Skeletal muscle satellite cell (primary cell): ENCODE results near the gene CACNB2.

Experiments
- H3K27me3 ChIP-seq: 2 replicates; pipeline ENCODE4 v1.7.0; 2013; ENCODE audit warnings: low read length; ENCODE audit not compliant: control insufficient read depth, insufficient read depth
- H3K36me3 ChIP-seq: 2 replicates; pipeline ENCODE4 v1.7.0; 2013; ENCODE audit warnings: mild to moderate bottlenecking, control low read depth, low read length; ENCODE audit not compliant: insufficient read depth
- H3K4me1 ChIP-seq: 2 replicates; pipeline ENCODE4 v1.7.0; 2013; ENCODE audit warnings: low read length; ENCODE audit not compliant: control insufficient read depth, insufficient read depth
- H3K4me2 ChIP-seq: 2 replicates; pipeline ENCODE4 v1.7.0; 2013; ENCODE audit warnings: mild to moderate bottlenecking, low read length
- H3K4me3 ChIP-seq: 2 replicates; pipeline ENCODE4 v1.7.0; 2013; ENCODE audit warnings: low read length
- H3K9ac ChIP-seq: 2 replicates; pipeline ENCODE4 v1.7.0; 2013; ENCODE audit warnings: mild to moderate bottlenecking, low read depth, low read length, moderate library complexity
- H3K9me3 ChIP-seq: replicated peaks from 2 replicates; pipeline ENCODE4 v1.7.0; 2013; ENCODE audit warnings: mild to moderate bottlenecking, control low read depth, low read length

Gene CACNB2

DNA sequence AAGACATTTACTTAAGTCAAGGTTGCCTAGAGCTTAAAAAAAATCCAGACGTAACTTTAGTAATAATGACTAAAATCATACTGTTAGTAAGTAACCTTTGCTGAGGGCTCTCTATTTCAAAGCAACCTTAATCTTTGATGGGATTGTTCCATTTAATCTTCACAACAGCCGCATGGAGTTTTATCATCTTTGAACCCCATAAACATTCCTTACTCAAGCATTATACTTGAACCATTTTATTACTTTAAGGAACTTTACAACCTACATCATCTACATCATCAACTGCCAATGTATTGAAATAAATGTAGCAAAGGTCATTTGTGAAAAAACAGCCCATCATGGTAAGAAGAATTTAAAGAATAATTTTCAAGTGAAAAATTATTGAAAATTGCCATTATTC, 22.9 kb upstream of the CACNB2 start:
- no peaks in the 10 kb centered on the region for H3K36me3 ChIP-seq
- H3K4me1 ChIP-seq: no peaks in the 10 kb centered on the region
- no peak overlapping the region for H3K4me2 ChIP-seq
- no peak overlapping the region for H3K4me3 ChIP-seq
- no peak overlapping the region for H3K9ac ChIP-seq
- H3K27me3 ChIP-seq: no peaks in the 10 kb centered on the region
- H3K9me3 ChIP-seq: no peaks in the 10 kb centered on the region

DNA sequence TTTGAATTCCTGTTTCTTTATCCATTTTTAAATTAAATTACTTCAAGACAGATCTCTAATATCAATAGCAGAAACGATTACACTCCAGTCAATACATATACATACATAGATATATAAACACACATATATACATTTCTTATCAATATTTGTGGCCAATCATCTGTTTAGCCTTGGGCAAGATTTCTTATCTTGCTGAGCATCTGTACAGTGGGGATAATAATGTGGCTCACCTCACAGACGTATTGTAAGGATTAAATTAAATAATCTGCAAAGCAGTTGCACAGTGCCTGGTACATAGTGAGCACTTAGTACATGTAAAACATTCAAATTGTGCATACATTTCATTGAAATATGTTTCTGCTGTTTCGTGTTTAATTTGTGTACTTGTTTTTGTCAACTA, 17.5 kb upstream of the CACNB2 start:
- no peaks in the 10 kb centered on the region for H3K4me1 ChIP-seq
- H3K36me3 ChIP-seq: no peaks in the 10 kb centered on the region
- no peak overlapping the region for H3K4me3 ChIP-seq
- no peaks in the 10 kb centered on the region for H3K27me3 ChIP-seq
- H3K9ac ChIP-seq: no peak overlapping the region
- no peak overlapping the region for H3K4me2 ChIP-seq
- no peaks in the 10 kb centered on the region for H3K9me3 ChIP-seq

DNA sequence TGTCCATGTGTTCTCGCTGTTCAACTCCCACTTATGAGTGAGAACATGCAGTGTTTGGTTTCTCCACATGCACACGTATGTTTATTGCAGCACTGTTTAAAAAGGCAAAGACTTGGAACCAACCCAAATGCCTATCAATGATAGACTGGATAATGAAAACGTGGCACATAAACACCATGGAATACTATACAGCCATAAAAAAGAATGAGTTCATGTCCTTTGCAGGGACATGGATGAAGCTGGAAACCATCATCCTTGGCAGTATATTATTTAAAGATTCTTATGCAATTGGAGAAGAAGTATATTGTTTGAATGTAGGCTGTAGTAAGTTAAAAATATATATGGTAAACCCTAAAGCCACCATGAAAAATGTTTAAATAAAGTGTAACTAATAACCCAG, 7.2 kb upstream of the CACNB2 start:
- Histone ChIP-seq H3K9ac (no peak overlapping the region), H3K4me1 (no peaks in the 10 kb centered on the region), H3K9me3 (no peaks in the 10 kb centered on the region), H3K4me2 (no peak overlapping the region), H3K36me3 (no peaks in the 10 kb centered on the region), H3K4me3 (no peak overlapping the region), H3K27me3 (peaks cover 8% of the 10 kb centered on the region)

DNA sequence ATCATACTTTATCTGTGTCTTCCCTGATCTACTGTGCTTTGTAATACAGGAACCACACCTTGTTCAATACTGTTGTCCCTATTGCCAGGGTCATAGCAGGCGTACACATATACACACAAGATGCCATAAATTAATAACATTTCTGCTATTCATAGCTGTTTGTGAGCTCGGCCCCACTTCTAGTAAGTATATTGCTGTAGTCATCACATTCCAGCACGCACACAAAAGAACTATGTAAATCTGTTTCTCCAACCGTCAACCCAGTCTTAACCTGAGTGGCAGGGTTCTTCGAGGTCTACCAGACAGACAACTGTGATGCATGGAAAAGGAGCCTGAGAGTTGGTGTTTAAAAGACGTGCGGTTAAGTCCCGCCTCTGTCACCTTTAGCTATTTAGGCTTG, 5.7 kb upstream of the CACNB2 start:
- Histone ChIP-seq H3K27me3 (peaks cover 8% of the 10 kb centered on the region), H3K4me3 (no peak overlapping the region), H3K36me3 (no peaks in the 10 kb centered on the region), H3K4me1 (no peaks in the 10 kb centered on the region), H3K9me3 (no peaks in the 10 kb centered on the region), H3K9ac (no peak overlapping the region), H3K4me2 (no peak overlapping the region)

DNA sequence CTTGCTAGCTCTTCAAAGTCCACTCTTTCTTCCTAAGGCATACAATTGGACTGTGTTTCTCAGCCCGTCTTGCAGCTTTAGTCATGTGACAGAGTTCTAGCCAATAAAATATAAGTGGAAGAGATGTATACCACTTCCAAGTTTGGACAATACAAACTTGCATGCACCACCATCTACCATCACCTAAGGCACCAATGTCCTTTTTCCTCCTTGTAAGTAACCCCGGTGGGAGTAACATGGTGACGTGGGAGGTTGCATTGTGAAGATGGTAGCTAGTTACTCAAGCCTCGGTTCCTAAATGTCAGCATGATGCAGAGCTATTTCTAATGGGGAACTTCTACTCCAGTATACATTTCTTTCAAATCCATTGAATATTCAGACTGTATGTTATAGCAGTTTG, 5.3 kb upstream of the CACNB2 start:
- Histone ChIP-seq H3K36me3 (no peaks in the 10 kb centered on the region), H3K27me3 (peaks cover 12% of the 10 kb centered on the region), H3K9ac (no peak overlapping the region), H3K4me1 (peaks cover 3% of the 10 kb centered on the region), H3K9me3 (no peaks in the 10 kb centered on the region), H3K4me2 (no peak overlapping the region), H3K4me3 (no peak overlapping the region)

DNA sequence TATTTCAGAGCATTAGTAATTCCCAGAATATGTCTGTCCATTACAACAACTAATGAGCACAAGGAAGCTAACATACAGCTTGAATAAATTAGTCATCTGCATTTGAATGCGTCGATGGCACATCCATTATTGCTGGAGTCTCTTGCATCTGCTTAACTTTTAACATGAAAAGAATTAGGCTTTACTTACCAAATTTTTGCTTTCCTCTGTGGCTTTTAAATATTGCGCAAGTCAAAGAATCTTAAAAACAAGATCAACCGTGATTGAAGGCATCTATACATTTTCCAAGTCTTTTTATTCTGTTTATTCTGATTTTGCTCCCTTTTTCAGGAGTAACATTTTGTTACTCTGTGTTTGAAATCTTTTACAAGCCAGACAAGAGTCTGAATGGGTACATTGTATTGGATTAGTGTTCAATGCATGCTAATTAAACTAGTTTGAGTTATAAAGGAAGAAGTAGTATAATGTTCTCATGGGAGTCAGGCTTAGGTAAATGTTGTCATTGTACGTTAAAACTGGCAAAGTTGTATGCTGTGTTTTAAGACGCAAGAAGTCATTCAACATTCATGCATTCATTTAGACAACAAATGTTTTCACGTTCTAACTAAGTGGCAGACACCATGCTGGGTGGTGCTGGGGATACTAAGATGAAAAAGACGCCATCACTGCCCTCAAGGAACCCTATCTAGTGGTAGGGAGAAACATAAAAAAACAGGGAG, 4.0 kb upstream of the CACNB2 start:
- Histone ChIP-seq H3K4me2 (no peak overlapping the region), H3K4me3 (no peak overlapping the region)

DNA sequence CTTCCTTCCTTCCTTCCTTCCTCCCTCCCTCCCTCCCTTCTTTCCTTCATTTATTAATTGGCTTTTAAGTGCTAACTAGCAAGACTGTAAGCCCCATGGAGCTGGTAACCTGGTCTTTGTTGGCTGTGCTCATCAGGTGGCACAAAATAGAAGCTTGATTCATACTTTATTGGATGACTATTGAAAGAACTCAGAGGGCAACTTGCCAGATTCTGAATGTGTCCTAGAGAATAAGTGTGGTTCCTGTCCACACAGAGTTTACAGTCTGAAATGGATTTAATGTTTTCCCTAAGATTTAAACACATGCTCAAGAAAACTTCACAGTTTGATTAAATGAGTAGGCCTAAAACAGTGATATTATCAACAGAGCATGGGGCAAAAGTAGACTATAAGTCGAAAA, 3.1 kb upstream of the CACNB2 start:
- no peaks in the 10 kb centered on the region for H3K9me3 ChIP-seq
- peaks cover 31% of the 10 kb centered on the region for H3K27me3 ChIP-seq
- H3K4me2 ChIP-seq: no peak overlapping the region
- H3K9ac ChIP-seq: no peak overlapping the region
- no peaks in the 10 kb centered on the region for H3K36me3 ChIP-seq
- H3K4me1 ChIP-seq: peaks cover 5% of the 10 kb centered on the region
- H3K4me3 ChIP-seq: no peak overlapping the region

More for the DNA sequence above, 4.0 kb upstream of the CACNB2 start:
- no peaks in the 10 kb centered on the region for H3K9me3 ChIP-seq
- no peaks in the 10 kb centered on the region for H3K36me3 ChIP-seq
- H3K9ac ChIP-seq: no peak overlapping the region
- peaks cover 5% of the 10 kb centered on the region for H3K4me1 ChIP-seq
- peaks cover 22% of the 10 kb centered on the region for H3K27me3 ChIP-seq

DNA sequence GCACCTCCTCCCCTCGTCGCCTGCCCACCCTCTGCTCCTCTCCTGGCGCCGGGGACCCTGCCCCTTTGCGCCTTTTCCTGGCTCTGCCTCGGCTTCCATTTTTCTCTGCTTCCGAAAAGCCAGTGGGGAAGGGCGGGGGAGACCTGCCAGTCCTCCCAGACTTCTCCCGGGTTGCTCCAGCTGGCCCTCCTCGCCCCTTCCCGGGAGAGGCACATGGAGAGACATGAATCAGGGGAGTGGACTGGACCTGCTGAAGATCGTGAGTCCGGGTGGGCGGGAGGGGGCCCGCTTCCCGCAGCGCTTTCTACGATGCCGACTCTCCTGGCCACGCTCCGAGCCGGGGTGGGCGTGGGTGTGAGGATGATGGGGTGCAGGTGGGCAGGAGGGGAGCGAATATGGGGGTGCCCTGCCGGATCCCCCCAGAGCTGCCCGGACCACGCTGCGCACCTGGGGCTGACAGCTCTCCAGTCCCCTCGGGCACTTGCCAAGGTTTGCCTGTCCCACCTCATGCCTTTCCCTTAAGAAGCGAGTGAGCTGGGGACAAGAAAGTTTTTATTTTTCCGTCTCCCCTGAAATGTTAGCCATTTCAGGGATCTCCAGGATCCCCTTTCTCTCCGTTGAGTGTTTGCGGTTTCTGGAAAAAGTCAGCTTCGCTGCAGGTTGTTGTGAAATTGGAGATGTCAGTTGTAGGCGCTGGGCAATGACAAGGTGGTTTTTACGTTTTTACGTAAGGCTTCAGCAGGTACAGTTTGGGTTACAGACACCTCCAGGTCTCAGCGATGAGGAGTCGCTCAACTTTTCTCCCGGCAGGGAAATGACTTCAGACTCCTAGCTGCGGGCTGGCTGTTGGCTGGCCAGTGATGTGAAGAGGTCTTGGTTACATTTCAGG, 977 bp downstream of the CACNB2 start:
- H3K36me3 ChIP-seq: no peaks in the 10 kb centered on the region
- peaks cover 5% of the 10 kb centered on the region for H3K4me1 ChIP-seq
- H3K9me3 ChIP-seq: no peaks in the 10 kb centered on the region
- peak overlapping the region; percentile 70 for H3K4me3 ChIP-seq
- peak overlapping the region; percentile 44 for H3K9ac ChIP-seq
- H3K4me2 ChIP-seq: peak overlapping the region; percentile 90
- H3K27me3 ChIP-seq: peaks cover 52% of the 10 kb centered on the region

DNA sequence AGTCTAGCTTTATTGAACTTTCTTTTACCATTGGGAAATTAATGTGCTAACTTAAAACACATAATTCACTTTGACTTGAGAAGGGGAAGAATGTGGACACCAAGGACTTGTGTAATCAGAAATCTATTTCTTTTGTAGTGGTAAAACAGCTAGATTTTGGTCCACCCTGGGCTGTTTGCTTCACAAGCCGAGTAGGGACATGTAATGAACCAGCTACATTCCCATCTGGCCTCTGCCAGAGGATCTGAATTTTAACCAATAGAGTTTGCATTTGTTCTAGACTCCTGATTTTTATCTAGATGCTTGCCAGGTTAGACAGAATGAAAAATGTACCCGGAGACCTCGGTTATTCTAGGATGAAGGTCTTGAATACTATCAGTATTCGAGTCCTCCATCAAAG, 1.9 kb downstream of the CACNB2 start:
- no peak overlapping the region for H3K4me3 ChIP-seq
- H3K27me3 ChIP-seq: peaks cover 52% of the 10 kb centered on the region
- H3K9ac ChIP-seq: no peak overlapping the region
- no peaks in the 10 kb centered on the region for H3K36me3 ChIP-seq
- H3K4me2 ChIP-seq: no peak overlapping the region
- peaks cover 5% of the 10 kb centered on the region for H3K4me1 ChIP-seq
- no peaks in the 10 kb centered on the region for H3K9me3 ChIP-seq

DNA sequence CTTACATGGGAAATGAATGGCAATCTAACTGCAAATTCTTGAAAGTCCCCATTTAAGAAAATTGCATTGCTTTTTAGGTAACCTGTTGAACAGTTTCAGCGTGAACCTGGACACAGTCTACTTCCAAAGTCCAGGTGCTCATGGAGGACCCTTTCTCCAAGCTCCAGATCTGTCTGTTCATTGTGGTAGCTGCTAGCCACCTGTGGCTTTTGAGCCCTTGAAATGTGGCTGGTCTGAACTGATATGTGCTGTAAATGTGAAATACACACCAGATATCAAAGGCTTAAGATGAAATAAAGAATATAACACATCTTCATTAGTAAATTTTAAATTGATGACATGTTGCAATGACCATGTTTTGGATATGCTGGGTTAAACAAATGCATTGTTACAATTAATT, 4.2 kb downstream of the CACNB2 start:
- Histone ChIP-seq H3K27me3 (peaks cover 52% of the 10 kb centered on the region), H3K9ac (no peak overlapping the region), H3K4me1 (peaks cover 5% of the 10 kb centered on the region), H3K9me3 (no peaks in the 10 kb centered on the region), H3K4me3 (no peak overlapping the region), H3K4me2 (no peak overlapping the region), H3K36me3 (no peaks in the 10 kb centered on the region)

DNA sequence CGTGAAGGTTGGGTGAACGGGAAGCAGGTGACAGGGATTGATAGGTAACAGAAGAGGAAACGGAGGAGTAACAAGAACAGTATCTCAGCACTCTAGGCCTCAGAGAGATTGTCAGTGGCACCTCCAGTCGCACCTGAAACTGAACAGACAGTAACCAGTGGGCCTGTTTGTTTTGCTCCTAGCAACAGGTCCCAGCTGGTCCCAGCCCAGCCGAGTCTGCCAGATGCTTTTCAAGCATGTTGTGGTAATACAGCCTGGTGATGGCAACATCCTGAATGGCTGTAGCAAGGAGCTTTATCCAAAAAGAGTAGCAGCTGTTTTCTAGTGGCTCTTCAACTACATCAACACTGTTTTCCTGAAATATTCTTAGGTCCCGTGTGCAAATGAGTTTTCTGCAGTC, 4.7 kb downstream of the CACNB2 start:
- Histone ChIP-seq H3K36me3 (no peaks in the 10 kb centered on the region), H3K4me3 (no peak overlapping the region), H3K4me2 (no peak overlapping the region), H3K9me3 (no peaks in the 10 kb centered on the region), H3K4me1 (peaks cover 2% of the 10 kb centered on the region), H3K9ac (no peak overlapping the region), H3K27me3 (peaks cover 48% of the 10 kb centered on the region)
